Midbrain (tissue), 1 donor: ENCODE results near the gene CPLX4.
"Not testable (repeated sequence)": the region's sequence is repeated elsewhere in the genome, so short reads cannot be mapped to it uniquely, and the experiment has no call there.

ENCODE experiments used
- DNase-seq: peaks from one replicate; lab custom pipeline; 2025; lab: John Stamatoyannopoulos, UW

The CPLX4 gene

GRCh38 chr18:59269563-59270119 lies 48.8 kb downstream of the CPLX4 start:
- DNase-seq: no peak

GRCh38 chr18:59268721-59269562 lies 49.5 kb downstream of the CPLX4 start:
- no peak for DNase-seq

GRCh38 chr18:59268127-59268720 lies 50.2 kb downstream of the CPLX4 start:
- DNase-seq: no peak

GRCh38 chr18:59267503-59268126 lies 50.8 kb downstream of the CPLX4 start:
- DNase-seq: no peak

- DNase-seq: no peak
These were observed 51.5 kb downstream of the CPLX4 start for GRCh38 chr18:59266886-59267502.

- DNase-seq: no peak
These were observed 52.0 kb downstream of the CPLX4 start for GRCh38 chr18:59266459-59266858.

- DNase-seq: no peak
These were observed 52.5 kb downstream of the CPLX4 start for GRCh38 chr18:59265974-59266369.

GRCh38 chr18:59265246-59265973 lies 53.0 kb downstream of the CPLX4 start:
- no peak for DNase-seq

GRCh38 chr18:59264651-59265245 lies 53.7 kb downstream of the CPLX4 start:
- DNase-seq: no peak

GRCh38 chr18:59264121-59264571 lies 54.3 kb downstream of the CPLX4 start:
- no peak for DNase-seq

- DNase-seq: no peak
These were observed 54.8 kb downstream of the CPLX4 start for GRCh38 chr18:59263661-59264060.

- DNase-seq: not testable (repeated sequence)
These were observed 56.2 kb downstream of the CPLX4 start for GRCh38 chr18:59262243-59262642.

- not testable (repeated sequence) for DNase-seq
These were observed 56.6 kb downstream of the CPLX4 start for GRCh38 chr18:59261842-59262241.

- not testable (repeated sequence) for DNase-seq
These were observed 63.0 kb downstream of the CPLX4 start for GRCh38 chr18:59255491-59255890.

- peak; percentile 79 for DNase-seq
These were observed 69.2 kb downstream of the CPLX4 start for GRCh38 chr18:59249199-59249774.

- no peak for DNase-seq
These were observed 71.7 kb downstream of the CPLX4 start for GRCh38 chr18:59246796-59247195.
